ENCODE data around the gene PLA2G2F. TPM values are rescaled to one million over a fixed set of nuclear protein-coding genes. Genes with fewer than 3 reads are reported as not detected.

PLA2G2F gene
- total and polyA plus RNA-seq, 9 of the 15 experiments (the other 6 are each of a cell fraction or from before 2014, with no cell fraction given) = not detected

DNA sequence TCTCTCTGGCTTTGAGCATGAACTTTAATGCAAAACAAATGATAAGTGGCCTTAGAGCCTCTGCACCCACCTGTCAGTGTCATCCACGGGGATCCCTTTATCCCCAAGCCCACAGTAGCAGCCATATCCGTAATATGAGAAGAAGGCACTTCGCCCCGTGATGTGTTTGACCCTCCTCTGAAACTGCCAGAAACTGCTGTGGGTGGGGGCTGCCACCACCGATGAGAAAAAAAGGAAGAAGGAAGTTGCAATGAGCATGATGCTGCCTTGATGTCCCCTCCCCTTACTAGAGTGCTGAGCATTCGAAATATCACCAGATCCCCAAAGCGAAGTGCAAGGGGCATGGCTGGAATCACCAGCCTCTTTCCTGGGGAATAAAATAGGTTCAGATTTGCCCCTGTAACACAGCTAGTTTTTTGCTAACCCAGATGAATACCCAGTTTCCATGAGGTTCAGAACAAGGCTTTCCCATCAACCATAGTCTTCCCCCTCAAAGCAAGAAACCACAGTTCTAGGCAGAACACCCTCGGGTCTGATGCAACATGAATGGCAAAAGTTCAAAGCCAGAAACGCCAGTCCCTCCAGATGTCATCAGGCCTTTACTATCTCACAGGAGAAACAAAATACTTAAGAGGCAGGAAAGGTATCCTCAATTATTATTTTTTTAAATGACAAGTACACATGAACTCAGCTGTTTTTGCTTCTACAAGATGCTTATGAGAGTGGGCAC lies 36.0 kb downstream of the PLA2G2F start:
- Histone ChIP-seq H3K9me3 (replicated peaks; ENCODE audit: control insufficient read depth, insufficient read depth, low read depth, low read length) (peaks cover 7% of the 10 kb centered on the region), H3K4me1 (replicated peaks in 1 of 2; ENCODE audit: control insufficient read depth in 2 of 2, insufficient read depth in 2 of 2, low read length in 2 of 2) (peaks cover 16 to 20% of the 10 kb centered on the region in 2 experiments), H3K36me3 (ENCODE audit: control insufficient read depth, insufficient read depth, low read length) (no peaks in the 10 kb centered on the region), H3K4me3 (no peak overlapping the region), H3K27ac (ENCODE audit: extremely low read depth, low read depth, low read length) (no peak overlapping the region), H3K9me1 (ENCODE audit: control insufficient read depth, insufficient read depth, low read length) (no peaks in the 10 kb centered on the region), H3K27me3 (ENCODE audit: control insufficient read depth in 2 of 2, insufficient read depth in 2 of 2, low read length in 2 of 2) (no peaks in the 10 kb centered on the region), H3K9ac (ENCODE audit: insufficient read depth in 1 of 2, low read depth in 2 of 2, low read length in 2 of 2) (no peak overlapping the region), H4K20me1 (replicated peaks; ENCODE audit: control insufficient read depth, insufficient read depth, low read length) (no peaks in the 10 kb centered on the region), H2AFZ (ENCODE audit: low read depth, low read length) (peak overlapping the region; percentile 76), H3K79me2 (ENCODE audit: control insufficient read depth, insufficient read depth, low read length) (no peaks in the 10 kb centered on the region), H3K4me2 (ENCODE audit: insufficient read depth, low read length) (no peak overlapping the region)
- 41% methylated on average over 9 of the region's 9 CpGs for WGBS (ENCODE audit: insufficient coverage, low coverage, missing lambda C conversion rate)
- DNase-seq (ENCODE audit: extremely low read depth in 1 of 4, low spot score in 3 of 4) (no peak), FAIRE-seq (no peak), ATAC-seq (peak; percentile 11; the same call in 1 of the 3 replicates)
- BruUV-seq (replicated peaks) = no TSS peak
- ChIA-PET POLR2A (interaction anchor here (1.2 to 3.2 kb wide), 2 partner anchors 8 to 24 kb away, joined by 3 to 15 read pairs; no protein-coding TSS in a partner anchor), CTCF (ENCODE audit: low intra/inter-chr PET ratio) (interaction anchor here (0.6 kb wide), 1 partner anchor 539 kb away, joined by 6 read pairs; no protein-coding TSS in a partner anchor)
- 0 out of 2 replicates have a peak, but pooled peaks have one; percentile 28 for TF ChIP-seq ATF3 (IDR thresholded peaks at IDR 0.05)
- no peak for TF ChIP-seq ATF3 (CRISPR knock-in tag; conservative IDR thresholded peaks at IDR 0.05)
- 0 out of 2 replicates have a peak, but pooled peaks have one; percentile 10 for TF ChIP-seq PHTF2 (CRISPR knock-in tag; IDR thresholded peaks at IDR 0.05)
- TF ChIP-seq ZNF175 (CRISPR knock-in tag; IDR thresholded peaks at IDR 0.05; ENCODE audit: low read depth) = peak; percentile 31; the same call in 1 of the 2 replicates
- TF ChIP-seq CEBPG (CRISPR knock-in tag; IDR thresholded peaks at IDR 0.05) = peak; percentile 36; the same call in 1 of the 2 replicates
- peak; percentile 63 to 66 for TF ChIP-seq CEBPG (tag; conservative IDR thresholded peaks at IDR 0.05 in 1 of 2, IDR thresholded peaks at IDR 0.05 in 1 of 2)
- TF ChIP-seq ZNF24 (IDR thresholded peaks at IDR 0.05) = no peak
- in situ Hi-C loops (cut with MboI) (no loop called here), intact Hi-C loops (cut with micrococcal nuclease) (no loop called here)

Data from K562 (cell line).